NCI-H2107 treated with DMSO at 0.1 percent for 48 hours (cell line): ENCODE data around the gene FGL2.
"Not testable (repeated sequence)": the region's sequence is repeated elsewhere in the genome, so short reads cannot be mapped to it uniquely, and the experiment has no call there.

Source experiments
- DNase-seq: peaks from one replicate; lab custom pipeline; 2025; ENCODE audit not compliant: unreplicated experiment; lab: John Stamatoyannopoulos, UW

Gene FGL2

GRCh38 chr7:77217474-77218185, 18.0 kb upstream of the FGL2 start:
- DNase-seq = no peak

- DNase-seq = no peak
These were observed 16.7 kb upstream of the FGL2 start for GRCh38 chr7:77216181-77216845.

- no peak for DNase-seq
These were observed 10.0 kb upstream of the FGL2 start for GRCh38 chr7:77209479-77210139.

GRCh38 chr7:77208416-77208815, 8.8 kb upstream of the FGL2 start:
- no peak for DNase-seq

GRCh38 chr7:77205706-77206105, 6.1 kb upstream of the FGL2 start:
- DNase-seq = no peak

GRCh38 chr7:77202481-77202976, 2.9 kb upstream of the FGL2 start:
- DNase-seq = no peak

GRCh38 chr7:77200542-77200941, 923 bp upstream of the FGL2 start:
- DNase-seq = no peak

- no peak for DNase-seq
These were observed 2.5 kb downstream of the FGL2 start for GRCh38 chr7:77197141-77197540.

GRCh38 chr7:77188731-77189437, 10.7 kb downstream of the FGL2 start:
- no peak for DNase-seq

- DNase-seq = no peak
These were observed 13.8 kb downstream of the FGL2 start for GRCh38 chr7:77185866-77186265.

GRCh38 chr7:77184990-77185389, 14.6 kb downstream of the FGL2 start:
- no peak for DNase-seq

- DNase-seq = no peak
These were observed 15.2 kb downstream of the FGL2 start for GRCh38 chr7:77184463-77184862.

- DNase-seq = no peak
These were observed 17.4 kb downstream of the FGL2 start for GRCh38 chr7:77182261-77182660.

- DNase-seq = no peak
These were observed 17.9 kb downstream of the FGL2 start for GRCh38 chr7:77181734-77182133.

GRCh38 chr7:77181015-77181595, 18.5 kb downstream of the FGL2 start:
- DNase-seq = no peak

- DNase-seq = not testable (repeated sequence)
These were observed 21.6 kb downstream of the FGL2 start for GRCh38 chr7:77178024-77178423.

GRCh38 chr7:77177321-77177904, 22.2 kb downstream of the FGL2 start:
- DNase-seq = not testable (repeated sequence)

GRCh38 chr7:77175274-77175800, 24.3 kb downstream of the FGL2 start:
- DNase-seq = not testable (repeated sequence)

- not testable (repeated sequence) for DNase-seq
These were observed 25.2 kb downstream of the FGL2 start for GRCh38 chr7:77174418-77174817.

GRCh38 chr7:77172437-77173172, 27.0 kb downstream of the FGL2 start:
- DNase-seq = not testable (repeated sequence)
